AG04450 (cell line): ENCODE results near the gene PRR27. TPM values are rescaled to one million over a fixed set of nuclear protein-coding genes. Genes with fewer than 3 reads are reported as not detected.

Experiments used
- polyA plus RNA-seq: library from polyadenylated mRNA; depleted of rRNA; stranded (reverse); fragments of >200 nt; gene quantifications from 2 replicates; pipeline ENCODE4 v1.2.3, GENCODE V29; 2011; rRNA removed

PRR27 gene
- polyA plus RNA-seq, 1 experiment = not detected

Other genes with a start within 250 kb of the PRR27 start
- gene CSN1S1, start 223.2 kb upstream of the PRR27 start, polyA plus RNA-seq = not detected in 2 replicates
- gene CSN2, start 188.5 kb upstream of the PRR27 start, polyA plus RNA-seq = not detected in 2 replicates
- gene STATH, start 158.3 kb upstream of the PRR27 start, polyA plus RNA-seq = not detected in 2 replicates
- not detected in 2 replicates for gene HTN3, start 125.8 kb upstream of the PRR27 start, polyA plus RNA-seq
- not detected in 2 replicates for gene HTN1, start 103.8 kb upstream of the PRR27 start, polyA plus RNA-seq
- gene ODAM, start 41.5 kb downstream of the PRR27 start, polyA plus RNA-seq = not detected in 2 replicates
- gene FDCSP, start 71.9 kb downstream of the PRR27 start, polyA plus RNA-seq = not detected in 2 replicates
- not detected in 2 replicates for gene CSN3, start 88.4 kb downstream of the PRR27 start, polyA plus RNA-seq
- gene CABS1, start 180.7 kb downstream of the PRR27 start, polyA plus RNA-seq = not detected in 2 replicates
- not detected in 2 replicates for gene SMR3A, start 206.5 kb downstream of the PRR27 start, polyA plus RNA-seq
- gene SMR3B, start 228.9 kb downstream of the PRR27 start, polyA plus RNA-seq = not detected in 2 replicates
- not detected in 2 replicates for gene OPRPN, start 243.7 kb downstream of the PRR27 start, polyA plus RNA-seq